Adipocyte (in vitro differentiated cells): ENCODE results near the gene PTOV1.
"Not testable (repeated sequence)": the region's sequence is repeated elsewhere in the genome, so short reads cannot be mapped to it uniquely, and the experiment has no call there.

ENCODE experiments used
- DNase-seq: peaks from one replicate; pipeline ENCODE4 v3.0.0-alpha.2; 2015; ENCODE audit warnings: low read depth
- H3K27me3 ChIP-seq: replicated peaks from 2 replicates; pipeline ENCODE4 v1.7.0; 2013; ENCODE audit warnings: mild to moderate bottlenecking, low read length, moderate library complexity; ENCODE audit not compliant: control insufficient read depth, insufficient read depth
- H3K36me3 ChIP-seq: 2 replicates; pipeline ENCODE4 v1.7.0; 2013; ENCODE audit warnings: low read length, mild to moderate bottlenecking, moderate library complexity; ENCODE audit not compliant: control insufficient read depth, insufficient read depth, severe bottlenecking
- H3K4me1 ChIP-seq: 2 replicates; pipeline ENCODE4 v1.7.0; 2013; ENCODE audit warnings: mild to moderate bottlenecking, low read length, moderate library complexity; ENCODE audit not compliant: control insufficient read depth, insufficient read depth
- H3K4me3 ChIP-seq: 2 replicates; pipeline ENCODE4 v1.7.0; 2013; ENCODE audit warnings: mild to moderate bottlenecking, low read length, moderate library complexity
- H3K9ac ChIP-seq: 2 replicates; pipeline ENCODE4 v1.7.0; 2013; ENCODE audit warnings: mild to moderate bottlenecking, low read length, moderate library complexity
- H3K9me3 ChIP-seq: 2 replicates; pipeline ENCODE4 v1.7.0; 2013; ENCODE audit warnings: mild to moderate bottlenecking, low read length, moderate library complexity; ENCODE audit not compliant: control insufficient read depth

PTOV1 gene

GRCh38 chr19:49819452-49820115, 31.4 kb upstream of the PTOV1 start:
- DNase-seq, H3K9me3 ChIP-seq: not testable (repeated sequence)
- peak overlapping the region; percentile 96 for H3K4me3 ChIP-seq

GRCh38 chr19:49820125-49820524, 30.8 kb upstream of the PTOV1 start:
- Histone ChIP-seq H3K36me3 (peaks cover 12% of the 10 kb centered on the region), H3K9me3 (no peaks in the 10 kb centered on the region), H3K4me3 (no peak overlapping the region), H3K4me1 (peaks cover 10% of the 10 kb centered on the region), H3K27me3 (no peaks in the 10 kb centered on the region), H3K9ac (no peak overlapping the region)
- no peak for DNase-seq

More at GRCh38 chr19:49819452-49820115, 31.4 kb upstream of the PTOV1 start:
- Histone ChIP-seq H3K36me3 (peaks cover 12% of the 10 kb centered on the region), H3K9ac (peak overlapping the region; percentile 88)
- not testable (repeated sequence) for H3K4me1 ChIP-seq, H3K27me3 ChIP-seq

GRCh38 chr19:49823472-49823871, 27.5 kb upstream of the PTOV1 start:
- H3K36me3 ChIP-seq = peaks cover 14% of the 10 kb centered on the region
- H3K4me1 ChIP-seq = peaks cover 10% of the 10 kb centered on the region
- no peaks in the 10 kb centered on the region for H3K27me3 ChIP-seq
- no peak overlapping the region for H3K9ac ChIP-seq
- H3K9me3 ChIP-seq = no peaks in the 10 kb centered on the region
- no peak overlapping the region for H3K4me3 ChIP-seq
- DNase-seq = no peak

GRCh38 chr19:49824662-49825061, 26.3 kb upstream of the PTOV1 start:
- Histone ChIP-seq H3K36me3 (peaks cover 19% of the 10 kb centered on the region), H3K27me3 (no peaks in the 10 kb centered on the region)

GRCh38 chr19:49827034-49827433, 23.9 kb upstream of the PTOV1 start:
- no peaks in the 10 kb centered on the region for H3K4me1 ChIP-seq

More at GRCh38 chr19:49824662-49825061, 26.3 kb upstream of the PTOV1 start:
- H3K9me3 ChIP-seq = no peaks in the 10 kb centered on the region
- H3K4me1 ChIP-seq = peaks cover under 1% of the 10 kb centered on the region
- DNase-seq = no peak
- H3K4me3 ChIP-seq = no peak overlapping the region
- H3K9ac ChIP-seq = no peak overlapping the region

GRCh38 chr19:49829200-49829599, 21.8 kb upstream of the PTOV1 start:
- Histone ChIP-seq H3K36me3 (peaks cover 37% of the 10 kb centered on the region), H3K4me1 (no peaks in the 10 kb centered on the region), H3K27me3 (no peaks in the 10 kb centered on the region), H3K9ac (no peak overlapping the region), H3K9me3 (no peaks in the 10 kb centered on the region), H3K4me3 (no peak overlapping the region)
- no peak for DNase-seq

More at GRCh38 chr19:49827034-49827433, 23.9 kb upstream of the PTOV1 start:
- no peak overlapping the region for H3K4me3 ChIP-seq
- DNase-seq = no peak
- peaks cover 27% of the 10 kb centered on the region for H3K36me3 ChIP-seq
- H3K9ac ChIP-seq = no peak overlapping the region
- no peaks in the 10 kb centered on the region for H3K27me3 ChIP-seq
- H3K9me3 ChIP-seq = no peaks in the 10 kb centered on the region

- H3K36me3 ChIP-seq = peaks cover 41% of the 10 kb centered on the region
- no peaks in the 10 kb centered on the region for H3K9me3 ChIP-seq
- no peaks in the 10 kb centered on the region for H3K27me3 ChIP-seq
- no peak overlapping the region for H3K4me3 ChIP-seq
- H3K4me1 ChIP-seq = no peaks in the 10 kb centered on the region
- no peak overlapping the region for H3K9ac ChIP-seq
- DNase-seq = no peak
Measured at GRCh38 chr19:49829721-49830120, 21.2 kb upstream of the PTOV1 start.

DNA sequence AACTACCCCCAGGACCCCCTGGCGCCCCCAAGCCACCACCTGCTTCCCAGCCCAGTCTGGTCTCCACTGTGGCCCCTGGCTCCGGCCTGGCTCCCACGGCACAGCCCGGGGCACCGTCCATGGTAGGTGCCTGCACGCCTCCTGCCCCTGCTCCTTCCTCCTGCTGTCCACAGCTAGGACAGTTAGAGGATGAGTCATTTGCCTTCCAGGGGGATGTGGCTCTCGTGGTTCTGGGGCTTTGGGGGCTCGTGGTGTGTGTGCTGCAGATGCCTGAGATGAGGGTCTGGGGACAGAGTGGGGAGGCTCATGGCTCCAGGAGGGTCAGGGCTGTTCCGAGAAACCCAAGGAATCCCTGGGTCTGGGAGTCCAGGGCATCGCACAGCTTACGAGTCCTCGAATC, 20.2 kb upstream of the PTOV1 start:
- H3K27me3 ChIP-seq = no peaks in the 10 kb centered on the region
- no peak for DNase-seq
- H3K36me3 ChIP-seq = peaks cover 50% of the 10 kb centered on the region
- H3K9ac ChIP-seq = no peak overlapping the region
- no peaks in the 10 kb centered on the region for H3K9me3 ChIP-seq
- no peaks in the 10 kb centered on the region for H3K4me1 ChIP-seq
- no peak overlapping the region for H3K4me3 ChIP-seq

DNA sequence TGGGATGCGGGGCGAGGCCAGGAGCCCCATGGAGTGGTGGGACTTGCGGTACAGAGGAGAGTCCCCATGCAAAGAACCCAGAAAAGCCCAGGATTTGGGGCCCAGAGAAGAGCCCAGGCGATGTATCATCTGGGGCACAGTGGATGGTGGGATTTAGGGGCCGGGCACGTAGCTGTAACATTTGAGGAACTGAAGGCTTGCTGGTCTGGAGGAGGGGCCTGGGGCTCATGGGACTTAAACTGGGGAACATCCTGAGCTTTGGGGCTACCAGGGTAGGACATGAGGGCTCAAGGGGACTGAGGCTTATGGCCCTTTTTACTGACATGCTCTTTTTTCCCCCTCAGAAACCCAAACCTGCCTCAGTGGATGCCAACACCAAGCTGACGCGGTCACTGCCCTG, 19.4 kb upstream of the PTOV1 start:
- no peak for DNase-seq
- Histone ChIP-seq H3K36me3 (peaks cover 58% of the 10 kb centered on the region), H3K9me3 (no peaks in the 10 kb centered on the region), H3K9ac (no peak overlapping the region), H3K4me1 (no peaks in the 10 kb centered on the region), H3K4me3 (no peak overlapping the region), H3K27me3 (no peaks in the 10 kb centered on the region)

DNA sequence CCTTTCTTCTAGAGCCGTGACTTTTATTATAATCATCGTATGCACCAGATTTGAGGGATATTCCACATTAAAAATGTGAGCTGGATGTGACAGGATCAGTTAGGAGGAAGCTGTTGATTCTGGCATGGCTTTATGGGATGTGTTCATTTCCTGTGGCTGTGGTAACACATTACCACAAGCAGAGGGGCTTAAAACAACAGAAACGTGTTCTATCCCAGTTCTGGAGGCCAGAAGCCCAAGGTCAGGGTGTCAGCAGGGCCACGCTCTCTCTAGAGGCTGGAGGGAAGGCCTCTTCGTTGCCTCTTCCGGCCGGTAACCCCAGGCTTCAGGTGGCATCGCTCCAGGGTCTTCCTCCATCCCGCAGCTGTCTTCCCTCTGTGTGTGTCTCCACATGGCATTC, 18.4 kb upstream of the PTOV1 start:
- Histone ChIP-seq H3K4me1 (no peaks in the 10 kb centered on the region), H3K27me3 (no peaks in the 10 kb centered on the region), H3K4me3 (no peak overlapping the region), H3K9ac (no peak overlapping the region), H3K9me3 (no peaks in the 10 kb centered on the region), H3K36me3 (peaks cover 58% of the 10 kb centered on the region)
- no peak for DNase-seq

- Histone ChIP-seq H3K9me3 (no peaks in the 10 kb centered on the region), H3K4me3 (no peak overlapping the region), H3K4me1 (no peaks in the 10 kb centered on the region), H3K36me3 (peaks cover 61% of the 10 kb centered on the region), H3K9ac (no peak overlapping the region), H3K27me3 (no peaks in the 10 kb centered on the region)
- no peak for DNase-seq
Measured at GRCh38 chr19:49833599-49833998, 17.4 kb upstream of the PTOV1 start.

DNA sequence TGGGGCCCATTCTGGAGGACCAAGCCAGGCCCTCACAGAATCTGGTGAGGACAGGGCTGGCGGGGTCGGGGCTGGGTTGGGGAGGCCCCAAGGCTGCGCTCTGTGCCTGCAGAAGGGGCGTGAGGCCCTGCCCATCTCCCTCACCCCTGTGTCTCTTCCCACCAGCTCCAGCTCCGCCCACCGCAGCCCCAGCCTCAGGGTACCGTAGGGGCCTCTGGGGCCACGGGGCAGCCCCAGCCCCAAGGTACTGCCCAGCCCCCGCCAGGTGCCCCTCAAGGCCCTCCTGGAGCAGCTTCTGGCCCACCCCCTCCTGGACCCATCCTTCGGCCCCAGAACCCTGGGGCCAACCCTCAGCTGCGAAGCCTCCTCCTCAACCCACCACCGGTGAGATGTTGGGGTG, 15.4 kb upstream of the PTOV1 start:
- peaks cover 73% of the 10 kb centered on the region for H3K36me3 ChIP-seq
- H3K9ac ChIP-seq = no peak overlapping the region
- H3K4me3 ChIP-seq = no peak overlapping the region
- H3K9me3 ChIP-seq = no peaks in the 10 kb centered on the region
- no peaks in the 10 kb centered on the region for H3K4me1 ChIP-seq
- H3K27me3 ChIP-seq = no peaks in the 10 kb centered on the region
- no peak for DNase-seq
